ENCODE results near the gene KCNC3.

DNA sequence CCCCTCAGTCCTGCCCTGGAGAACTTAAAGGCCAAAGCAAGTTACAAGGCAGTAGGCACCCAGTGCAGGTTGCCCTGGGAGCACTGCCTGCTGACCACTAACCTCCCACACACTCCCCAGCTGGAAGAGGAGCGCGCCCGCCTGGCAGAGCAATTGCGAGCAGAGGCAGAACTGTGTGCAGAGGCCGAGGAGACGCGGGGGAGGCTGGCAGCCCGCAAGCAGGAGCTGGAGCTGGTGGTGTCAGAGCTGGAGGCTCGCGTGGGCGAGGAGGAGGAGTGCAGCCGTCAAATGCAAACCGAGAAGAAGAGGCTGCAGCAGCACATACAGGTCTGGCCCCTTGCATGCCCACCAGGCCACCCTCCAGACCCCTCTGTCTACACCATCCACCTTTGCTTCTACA, 61.1 kb downstream of the KCNC3 start:
- TF ChIP-seq, protein P1, sequence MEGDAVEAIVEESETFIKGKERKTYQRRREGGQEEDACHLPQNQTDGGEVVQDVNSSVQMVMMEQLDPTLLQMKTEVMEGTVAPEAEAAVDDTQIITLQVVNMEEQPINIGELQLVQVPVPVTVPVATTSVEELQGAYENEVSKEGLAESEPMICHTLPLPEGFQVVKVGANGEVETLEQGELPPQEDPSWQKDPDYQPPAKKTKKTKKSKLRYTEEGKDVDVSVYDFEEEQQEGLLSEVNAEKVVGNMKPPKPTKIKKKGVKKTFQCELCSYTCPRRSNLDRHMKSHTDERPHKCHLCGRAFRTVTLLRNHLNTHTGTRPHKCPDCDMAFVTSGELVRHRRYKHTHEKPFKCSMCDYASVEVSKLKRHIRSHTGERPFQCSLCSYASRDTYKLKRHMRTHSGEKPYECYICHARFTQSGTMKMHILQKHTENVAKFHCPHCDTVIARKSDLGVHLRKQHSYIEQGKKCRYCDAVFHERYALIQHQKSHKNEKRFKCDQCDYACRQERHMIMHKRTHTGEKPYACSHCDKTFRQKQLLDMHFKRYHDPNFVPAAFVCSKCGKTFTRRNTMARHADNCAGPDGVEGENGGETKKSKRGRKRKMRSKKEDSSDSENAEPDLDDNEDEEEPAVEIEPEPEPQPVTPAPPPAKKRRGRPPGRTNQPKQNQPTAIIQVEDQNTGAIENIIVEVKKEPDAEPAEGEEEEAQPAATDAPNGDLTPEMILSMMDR (IDR thresholded peaks at IDR 0.05; ENCODE audit: low read depth, low read length, missing input control), result no peak
- TF ChIP-seq EGR1 (IDR thresholded peaks at IDR 0.05; ENCODE audit: low read depth in 2 of 2) (no peak), TAF1 (conservative IDR thresholded peaks at IDR 0.05) (no peak), YY1 (IDR thresholded peaks at IDR 0.05) (no peak), SP1 (IDR thresholded peaks at IDR 0.05) (no peak), JUND (IDR thresholded peaks at IDR 0.05) (no peak), RXRA (IDR thresholded peaks at IDR 0.05) (no peak), RAD21 (IDR thresholded peaks at IDR 0.05) (no peak), GABPA (IDR thresholded peaks at IDR 0.05 in 1 of 2, conservative IDR thresholded peaks at IDR 0.05 in 1 of 2) (no peak), NR2F2 (IDR thresholded peaks at IDR 0.05) (no peak), FOXA1 (IDR thresholded peaks at IDR 0.05) (no peak)
- TF ChIP-seq, protein P2, sequence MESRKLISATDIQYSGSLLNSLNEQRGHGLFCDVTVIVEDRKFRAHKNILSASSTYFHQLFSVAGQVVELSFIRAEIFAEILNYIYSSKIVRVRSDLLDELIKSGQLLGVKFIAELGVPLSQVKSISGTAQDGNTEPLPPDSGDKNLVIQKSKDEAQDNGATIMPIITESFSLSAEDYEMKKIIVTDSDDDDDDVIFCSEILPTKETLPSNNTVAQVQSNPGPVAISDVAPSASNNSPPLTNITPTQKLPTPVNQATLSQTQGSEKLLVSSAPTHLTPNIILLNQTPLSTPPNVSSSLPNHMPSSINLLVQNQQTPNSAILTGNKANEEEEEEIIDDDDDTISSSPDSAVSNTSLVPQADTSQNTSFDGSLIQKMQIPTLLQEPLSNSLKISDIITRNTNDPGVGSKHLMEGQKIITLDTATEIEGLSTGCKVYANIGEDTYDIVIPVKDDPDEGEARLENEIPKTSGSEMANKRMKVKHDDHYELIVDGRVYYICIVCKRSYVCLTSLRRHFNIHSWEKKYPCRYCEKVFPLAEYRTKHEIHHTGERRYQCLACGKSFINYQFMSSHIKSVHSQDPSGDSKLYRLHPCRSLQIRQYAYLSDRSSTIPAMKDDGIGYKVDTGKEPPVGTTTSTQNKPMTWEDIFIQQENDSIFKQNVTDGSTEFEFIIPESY (IDR thresholded peaks at IDR 0.05), result no peak
- TF ChIP-seq, protein P3, sequence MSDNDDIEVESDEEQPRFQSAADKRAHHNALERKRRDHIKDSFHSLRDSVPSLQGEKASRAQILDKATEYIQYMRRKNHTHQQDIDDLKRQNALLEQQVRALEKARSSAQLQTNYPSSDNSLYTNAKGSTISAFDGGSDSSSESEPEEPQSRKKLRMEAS (IDR thresholded peaks at IDR 0.05), result no peak
- TF ChIP-seq, protein P4, sequence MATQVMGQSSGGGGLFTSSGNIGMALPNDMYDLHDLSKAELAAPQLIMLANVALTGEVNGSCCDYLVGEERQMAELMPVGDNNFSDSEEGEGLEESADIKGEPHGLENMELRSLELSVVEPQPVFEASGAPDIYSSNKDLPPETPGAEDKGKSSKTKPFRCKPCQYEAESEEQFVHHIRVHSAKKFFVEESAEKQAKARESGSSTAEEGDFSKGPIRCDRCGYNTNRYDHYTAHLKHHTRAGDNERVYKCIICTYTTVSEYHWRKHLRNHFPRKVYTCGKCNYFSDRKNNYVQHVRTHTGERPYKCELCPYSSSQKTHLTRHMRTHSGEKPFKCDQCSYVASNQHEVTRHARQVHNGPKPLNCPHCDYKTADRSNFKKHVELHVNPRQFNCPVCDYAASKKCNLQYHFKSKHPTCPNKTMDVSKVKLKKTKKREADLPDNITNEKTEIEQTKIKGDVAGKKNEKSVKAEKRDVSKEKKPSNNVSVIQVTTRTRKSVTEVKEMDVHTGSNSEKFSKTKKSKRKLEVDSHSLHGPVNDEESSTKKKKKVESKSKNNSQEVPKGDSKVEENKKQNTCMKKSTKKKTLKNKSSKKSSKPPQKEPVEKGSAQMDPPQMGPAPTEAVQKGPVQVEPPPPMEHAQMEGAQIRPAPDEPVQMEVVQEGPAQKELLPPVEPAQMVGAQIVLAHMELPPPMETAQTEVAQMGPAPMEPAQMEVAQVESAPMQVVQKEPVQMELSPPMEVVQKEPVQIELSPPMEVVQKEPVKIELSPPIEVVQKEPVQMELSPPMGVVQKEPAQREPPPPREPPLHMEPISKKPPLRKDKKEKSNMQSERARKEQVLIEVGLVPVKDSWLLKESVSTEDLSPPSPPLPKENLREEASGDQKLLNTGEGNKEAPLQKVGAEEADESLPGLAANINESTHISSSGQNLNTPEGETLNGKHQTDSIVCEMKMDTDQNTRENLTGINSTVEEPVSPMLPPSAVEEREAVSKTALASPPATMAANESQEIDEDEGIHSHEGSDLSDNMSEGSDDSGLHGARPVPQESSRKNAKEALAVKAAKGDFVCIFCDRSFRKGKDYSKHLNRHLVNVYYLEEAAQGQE (IDR thresholded peaks at IDR 0.05), result no peak
